Fibroblast of mammary gland (primary cell): Measurements from ENCODE around the gene NUP107.
A peak's percentile ranks its signal among the peaks of the same experiment; 100 is the strongest.

Experiments used
- DNase-seq: peaks from one replicate; pipeline ENCODE4 v3.0.0-alpha.2; 2010; ENCODE audit warnings: low read depth
- H3K4me3 ChIP-seq: 2 replicates; pipeline ENCODE4 v1.5.1; 2011; ENCODE audit warnings: low read depth, mild to moderate bottlenecking, low read length, moderate library complexity; ENCODE audit not compliant: control insufficient read depth
- CTCF ChIP-seq: conservative IDR thresholded peaks from 2 replicates; pipeline ENCODE4 v1.5.1; 2011; ENCODE audit warnings: low read depth, low read length, inconsistent platforms; ENCODE audit not compliant: control insufficient read depth, insufficient read depth

Gene NUP107

GRCh38 chr12:68733661-68734071, 46.9 kb downstream of the NUP107 start:
- peak; percentile 65 for DNase-seq
- no peak for TF ChIP-seq CTCF
- no peak overlapping the region for H3K4me3 ChIP-seq

- no peak for DNase-seq
- no peak overlapping the region for H3K4me3 ChIP-seq
- no peak for TF ChIP-seq CTCF
These were observed 53.1 kb downstream of the NUP107 start for GRCh38 chr12:68739891-68740290.

- no peak for DNase-seq
- no peak overlapping the region for H3K4me3 ChIP-seq
- TF ChIP-seq CTCF, result no peak
These were observed 56.6 kb downstream of the NUP107 start for GRCh38 chr12:68743356-68743755.

GRCh38 chr12:68745376-68745903, 58.7 kb downstream of the NUP107 start:
- TF ChIP-seq CTCF, result no peak
- H3K4me3 ChIP-seq, result peak overlapping the region; percentile 91
- no peak for DNase-seq

DNA sequence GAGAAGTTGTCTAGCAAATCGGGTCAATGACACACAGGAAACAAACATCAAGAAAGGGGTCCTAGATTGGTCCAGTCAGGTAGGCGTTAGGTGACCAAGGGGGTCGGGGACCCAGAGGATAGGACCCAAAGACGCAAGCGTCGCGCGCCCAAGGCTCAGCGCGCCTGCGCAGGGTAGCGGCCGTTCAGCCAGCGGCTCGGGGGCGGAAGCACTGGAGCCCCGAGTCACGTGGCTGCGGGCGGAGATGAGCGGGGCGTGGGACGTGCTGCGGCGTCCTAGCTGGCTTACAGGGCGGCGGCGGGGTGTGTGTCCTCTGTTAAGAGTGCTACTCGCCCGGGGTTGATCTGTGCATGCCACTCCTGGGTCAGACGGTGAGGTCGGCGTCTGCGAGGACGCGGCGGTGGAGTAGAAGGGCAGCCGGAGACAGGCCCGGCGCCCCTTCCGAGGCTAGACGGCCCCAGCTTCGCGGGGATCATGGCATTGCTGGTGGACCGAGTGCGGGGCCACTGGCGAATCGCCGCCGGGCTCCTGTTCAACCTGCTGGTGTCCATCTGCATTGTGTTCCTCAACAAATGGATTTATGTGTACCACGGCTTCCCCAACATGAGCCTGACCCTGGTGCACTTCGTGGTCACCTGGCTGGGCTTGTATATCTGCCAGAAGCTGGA, 59.3 kb downstream of the NUP107 start, which contains the start of gene SLC35E3:
TSS of gene SLC35E3 (plus strand) at position 273 of the 668 bp plus-strand sequence. CDS start at position 475, 202 bp downstream.
- no peak for TF ChIP-seq CTCF
- DNase-seq, result peak; percentile 80
- peak within 1 kb of the TSS; percentile 91 for H3K4me3 ChIP-seq

GRCh38 chr12:68746572-68747180, 59.9 kb downstream of the NUP107 start:
- H3K4me3 ChIP-seq, result peak overlapping the region; percentile 91
- peak; percentile 78 for DNase-seq
- no peak for TF ChIP-seq CTCF
